Activated T-cell treated with anti-CD3 and anti-CD28 coated beads for 1 hour (primary cell): ENCODE data around the gene IZUMO2.
"Not testable (repeated sequence)": the region's sequence is repeated elsewhere in the genome, so short reads cannot be mapped to it uniquely, and the experiment has no call there.

Source experiments
- DNase-seq: peaks from one replicate; pipeline ENCODE4 v3.0.0-alpha.2; 2020; ENCODE audit warnings: low read depth

Gene IZUMO2

GRCh38 chr19:50184196-50184595 is 21.1 kb upstream of the IZUMO2 start:
- DNase-seq: no peak

GRCh38 chr19:50181121-50181520 is 18.0 kb upstream of the IZUMO2 start:
- DNase-seq: no peak

GRCh38 chr19:50178859-50179537 is 15.9 kb upstream of the IZUMO2 start:
- no peak for DNase-seq

- no peak for DNase-seq
These were observed 15.2 kb upstream of the IZUMO2 start for GRCh38 chr19:50178320-50178719.

- DNase-seq: no peak
These were observed 13.7 kb upstream of the IZUMO2 start for GRCh38 chr19:50176775-50177174.

GRCh38 chr19:50175924-50176323 is 12.8 kb upstream of the IZUMO2 start:
- DNase-seq: no peak

GRCh38 chr19:50174100-50174793 is 11.2 kb upstream of the IZUMO2 start:
- DNase-seq: no peak

GRCh38 chr19:50173127-50173526 is 10.0 kb upstream of the IZUMO2 start:
- no peak for DNase-seq

GRCh38 chr19:50172726-50173125 is 9.6 kb upstream of the IZUMO2 start:
- DNase-seq: no peak

GRCh38 chr19:50171752-50172151 is 8.7 kb upstream of the IZUMO2 start:
- no peak for DNase-seq

GRCh38 chr19:50167314-50167721 is 4.2 kb upstream of the IZUMO2 start:
- no peak for DNase-seq

- no peak for DNase-seq
These were observed 4.0 kb downstream of the IZUMO2 start for GRCh38 chr19:50159078-50159477.

- DNase-seq: no peak
These were observed 4.5 kb downstream of the IZUMO2 start for GRCh38 chr19:50158577-50158976.

- no peak for DNase-seq
These were observed 7.5 kb downstream of the IZUMO2 start for GRCh38 chr19:50155520-50156109.

GRCh38 chr19:50154529-50154928 is 8.6 kb downstream of the IZUMO2 start:
- DNase-seq: no peak

GRCh38 chr19:50152578-50152977 is 10.5 kb downstream of the IZUMO2 start:
- no peak for DNase-seq

GRCh38 chr19:50148528-50148927 is 14.6 kb downstream of the IZUMO2 start:
- no peak for DNase-seq

- DNase-seq: peak; percentile 52
These were observed 15.3 kb downstream of the IZUMO2 start for GRCh38 chr19:50147462-50148423.

- DNase-seq: not testable (repeated sequence)
These were observed 21.2 kb downstream of the IZUMO2 start for GRCh38 chr19:50141921-50142320.

- DNase-seq: not testable (repeated sequence)
These were observed 22.8 kb downstream of the IZUMO2 start for GRCh38 chr19:50140118-50140845.

GRCh38 chr19:50136603-50137365 is 26.3 kb downstream of the IZUMO2 start:
- not testable (repeated sequence) for DNase-seq
